PC-9 (cell line): Measurements from ENCODE around the gene SH3RF3.

Source experiments
- EZH2 ChIP-seq: fragments of 200-600 bp; sonication (generic); IDR thresholded peaks from 2 replicates; pipeline ENCODE4 v1.8.0; 2017; ENCODE audit warnings: antibody characterized with exemption, low read depth
- TF ChIP-seq, protein P1 (sequence below): fragments of 200-600 bp; sonication (generic); conservative IDR thresholded peaks from 2 replicates; pipeline ENCODE4 v1.6.1; 2017; ENCODE audit warnings: mixed run types, antibody characterized with exemption, mild to moderate bottlenecking, moderate library complexity

DNA sequence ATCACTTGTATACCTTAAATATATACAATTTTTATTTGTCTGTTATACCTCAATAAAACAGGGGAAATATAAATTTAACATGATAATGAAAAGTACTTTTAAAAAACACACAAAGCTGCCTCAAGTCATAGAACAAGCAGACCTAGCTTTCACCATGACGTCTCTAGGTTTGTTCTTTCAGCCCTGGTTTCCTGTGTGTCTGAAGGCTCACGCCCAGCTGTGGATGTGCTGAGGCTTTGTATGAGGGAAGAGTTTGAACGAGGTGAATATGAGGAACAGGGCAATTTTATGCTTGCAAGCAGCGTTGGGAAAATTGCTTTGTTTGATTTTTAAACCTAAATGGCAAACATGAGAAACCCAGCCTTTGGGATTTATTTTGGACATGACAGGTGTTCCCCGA is 15.3 kb downstream of the SH3RF3 start:
- TF ChIP-seq, protein P1, sequence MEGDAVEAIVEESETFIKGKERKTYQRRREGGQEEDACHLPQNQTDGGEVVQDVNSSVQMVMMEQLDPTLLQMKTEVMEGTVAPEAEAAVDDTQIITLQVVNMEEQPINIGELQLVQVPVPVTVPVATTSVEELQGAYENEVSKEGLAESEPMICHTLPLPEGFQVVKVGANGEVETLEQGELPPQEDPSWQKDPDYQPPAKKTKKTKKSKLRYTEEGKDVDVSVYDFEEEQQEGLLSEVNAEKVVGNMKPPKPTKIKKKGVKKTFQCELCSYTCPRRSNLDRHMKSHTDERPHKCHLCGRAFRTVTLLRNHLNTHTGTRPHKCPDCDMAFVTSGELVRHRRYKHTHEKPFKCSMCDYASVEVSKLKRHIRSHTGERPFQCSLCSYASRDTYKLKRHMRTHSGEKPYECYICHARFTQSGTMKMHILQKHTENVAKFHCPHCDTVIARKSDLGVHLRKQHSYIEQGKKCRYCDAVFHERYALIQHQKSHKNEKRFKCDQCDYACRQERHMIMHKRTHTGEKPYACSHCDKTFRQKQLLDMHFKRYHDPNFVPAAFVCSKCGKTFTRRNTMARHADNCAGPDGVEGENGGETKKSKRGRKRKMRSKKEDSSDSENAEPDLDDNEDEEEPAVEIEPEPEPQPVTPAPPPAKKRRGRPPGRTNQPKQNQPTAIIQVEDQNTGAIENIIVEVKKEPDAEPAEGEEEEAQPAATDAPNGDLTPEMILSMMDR, result no peak
- TF ChIP-seq EZH2, result no peak
